Measurements from ENCODE around the gene SNED1. TPM values are rescaled to one million over a fixed set of nuclear protein-coding genes. Genes with fewer than 3 reads are reported as not detected.

SNED1 gene
- total and polyA plus RNA-seq, 2 donors (not counting 1 experiment from before 2014, with no cell fraction given) = 27.2 to 39.5 TPM

- Histone ChIP-seq H3K79me2 (ENCODE audit: control insufficient read depth, insufficient read depth, low read length) (no peaks in the 10 kb centered on the region), H3K4me1 (ENCODE audit: control insufficient read depth, extremely low read depth, insufficient read depth, low read length) (no peaks in the 10 kb centered on the region), H3K9ac (ENCODE audit: insufficient read depth, low read length) (no peak overlapping the region), H3K9me3 (ENCODE audit: control insufficient read depth, insufficient read depth, low read depth, low read length) (no peaks in the 10 kb centered on the region), H2AFZ (ENCODE audit: low read length) (no peak overlapping the region), H3K4me2 (ENCODE audit: extremely low read depth, insufficient read depth, low read length) (no peak overlapping the region), H3K27me3 (ENCODE audit: control insufficient read depth, insufficient read depth, low read length) (no peaks in the 10 kb centered on the region), H3K27ac (ENCODE audit: insufficient read depth, low read length) (no peak overlapping the region), H4K20me1 (ENCODE audit: control insufficient read depth, extremely low read depth, insufficient read depth, low read length) (no peaks in the 10 kb centered on the region), H3K4me3 (replicated peaks in 1 of 4; ENCODE audit: control extremely low read depth in 1 of 4, insufficient read depth in 1 of 4, low read depth in 3 of 4, low read length in 4 of 4) (no peak overlapping the region), H3K36me3 (ENCODE audit: control insufficient read depth, insufficient read depth, low read length) (no peaks in the 10 kb centered on the region)
- TF ChIP-seq EZH2 (IDR thresholded peaks at IDR 0.05; ENCODE audit: low read length, missing control alignments) (no peak), CTCF (conservative IDR thresholded peaks at IDR 0.05 in 1 of 2, IDR thresholded peaks at IDR 0.05 in 1 of 2; ENCODE audit: low read depth in 1 of 2, low read length in 2 of 2) (no peak)
- DNase-seq (ENCODE audit: low read depth in 2 of 2) = no peak
Measured at GRCh38 chr2:241081190-241081642, 82.8 kb downstream of the SNED1 start.

GRCh38 chr2:241081643-241082340, 83.4 kb downstream of the SNED1 start:
- Histone ChIP-seq H3K79me2 (ENCODE audit: control insufficient read depth, insufficient read depth, low read length) (no peaks in the 10 kb centered on the region), H3K36me3 (ENCODE audit: control insufficient read depth, insufficient read depth, low read length) (no peaks in the 10 kb centered on the region), H3K4me1 (ENCODE audit: control insufficient read depth, extremely low read depth, insufficient read depth, low read length) (no peaks in the 10 kb centered on the region), H3K27ac (ENCODE audit: insufficient read depth, low read length) (no peak overlapping the region), H4K20me1 (ENCODE audit: control insufficient read depth, extremely low read depth, insufficient read depth, low read length) (no peaks in the 10 kb centered on the region), H3K4me3 (replicated peaks in 1 of 4; ENCODE audit: control extremely low read depth in 1 of 4, insufficient read depth in 1 of 4, low read depth in 3 of 4, low read length in 4 of 4) (no peak overlapping the region), H2AFZ (ENCODE audit: low read length) (no peak overlapping the region), H3K9me3 (ENCODE audit: control insufficient read depth, insufficient read depth, low read depth, low read length) (no peaks in the 10 kb centered on the region), H3K27me3 (ENCODE audit: control insufficient read depth, insufficient read depth, low read length) (no peaks in the 10 kb centered on the region), H3K9ac (ENCODE audit: insufficient read depth, low read length) (no peak overlapping the region), H3K4me2 (ENCODE audit: extremely low read depth, insufficient read depth, low read length) (no peak overlapping the region)
- TF ChIP-seq EZH2 (IDR thresholded peaks at IDR 0.05; ENCODE audit: low read length, missing control alignments) (no peak), CTCF (conservative IDR thresholded peaks at IDR 0.05 in 1 of 2, IDR thresholded peaks at IDR 0.05 in 1 of 2; ENCODE audit: low read depth in 1 of 2, low read length in 2 of 2) (no peak)
- DNase-seq (ENCODE audit: low read depth in 2 of 2) = no peak

GRCh38 chr2:241082341-241083090, 84.1 kb downstream of the SNED1 start:
- Histone ChIP-seq H3K4me3 (replicated peaks in 1 of 4; ENCODE audit: control extremely low read depth in 1 of 4, insufficient read depth in 1 of 4, low read depth in 3 of 4, low read length in 4 of 4) (no peak overlapping the region), H3K27ac (ENCODE audit: insufficient read depth, low read length) (no peak overlapping the region), H3K4me1 (ENCODE audit: control insufficient read depth, extremely low read depth, insufficient read depth, low read length) (no peaks in the 10 kb centered on the region), H3K4me2 (ENCODE audit: extremely low read depth, insufficient read depth, low read length) (no peak overlapping the region), H3K9ac (ENCODE audit: insufficient read depth, low read length) (no peak overlapping the region), H2AFZ (ENCODE audit: low read length) (no peak overlapping the region), H3K36me3 (ENCODE audit: control insufficient read depth, insufficient read depth, low read length) (peaks cover 2% of the 10 kb centered on the region), H3K79me2 (ENCODE audit: control insufficient read depth, insufficient read depth, low read length) (no peaks in the 10 kb centered on the region), H4K20me1 (ENCODE audit: control insufficient read depth, extremely low read depth, insufficient read depth, low read length) (no peaks in the 10 kb centered on the region), H3K9me3 (ENCODE audit: control insufficient read depth, insufficient read depth, low read depth, low read length) (no peaks in the 10 kb centered on the region), H3K27me3 (ENCODE audit: control insufficient read depth, insufficient read depth, low read length) (no peaks in the 10 kb centered on the region)
- no peak for TF ChIP-seq EZH2 (IDR thresholded peaks at IDR 0.05; ENCODE audit: low read length, missing control alignments)
- TF ChIP-seq CTCF (conservative IDR thresholded peaks at IDR 0.05 in 1 of 2, IDR thresholded peaks at IDR 0.05 in 1 of 2; ENCODE audit: low read depth in 1 of 2, low read length in 2 of 2) = no peak
- no peak for DNase-seq (ENCODE audit: low read depth in 2 of 2)
